ENCODE results near the gene IGF1R.
A peak's percentile ranks its signal among the peaks of the same experiment; 100 is the strongest.

IGF1R gene

GRCh38 chr15:98889930-98890695, 241.8 kb downstream of the IGF1R start:
- no peak for DNase-seq (ENCODE audit: low spot score)

- DNase-seq (ENCODE audit: low spot score) = no peak
These were observed 243.0 kb downstream of the IGF1R start for GRCh38 chr15:98891301-98891700.

- DNase-seq (ENCODE audit: low spot score) = no peak
These were observed 245.1 kb downstream of the IGF1R start for GRCh38 chr15:98893401-98893800.

GRCh38 chr15:98894312-98894711, 246.0 kb downstream of the IGF1R start:
- no peak for DNase-seq (ENCODE audit: low spot score)

- DNase-seq (ENCODE audit: low spot score) = no peak
These were observed 247.8 kb downstream of the IGF1R start for GRCh38 chr15:98896002-98896721.

- DNase-seq (ENCODE audit: low spot score) = no peak
These were observed 248.7 kb downstream of the IGF1R start for GRCh38 chr15:98896802-98897732.

- no peak for DNase-seq (ENCODE audit: low spot score)
These were observed 249.8 kb downstream of the IGF1R start for GRCh38 chr15:98898122-98898521.

GRCh38 chr15:98899272-98900021, 251.1 kb downstream of the IGF1R start:
- no peak for DNase-seq (ENCODE audit: low spot score)

GRCh38 chr15:98900356-98900755, 252.0 kb downstream of the IGF1R start:
- DNase-seq (ENCODE audit: low spot score) = no peak

GRCh38 chr15:98901434-98902072, 253.2 kb downstream of the IGF1R start:
- no peak for DNase-seq (ENCODE audit: low spot score)

- DNase-seq (ENCODE audit: low spot score) = no peak
These were observed 254.6 kb downstream of the IGF1R start for GRCh38 chr15:98902931-98903330.

- DNase-seq (ENCODE audit: low spot score) = no peak
These were observed 255.2 kb downstream of the IGF1R start for GRCh38 chr15:98903377-98904018.

- peak; percentile 67 for DNase-seq (ENCODE audit: low spot score)
These were observed 256.2 kb downstream of the IGF1R start for GRCh38 chr15:98904544-98904943.

- DNase-seq (ENCODE audit: low spot score) = no peak
These were observed 257.8 kb downstream of the IGF1R start for GRCh38 chr15:98905963-98906711.

GRCh38 chr15:98906712-98907083, 258.4 kb downstream of the IGF1R start:
- no peak for DNase-seq (ENCODE audit: low spot score)

GRCh38 chr15:98907927-98908471, 259.7 kb downstream of the IGF1R start:
- no peak for DNase-seq (ENCODE audit: low spot score)

GRCh38 chr15:98909968-98910885, 261.9 kb downstream of the IGF1R start:
- DNase-seq (ENCODE audit: low spot score) = no peak

- no peak for DNase-seq (ENCODE audit: low spot score)
These were observed 266.3 kb downstream of the IGF1R start for GRCh38 chr15:98914626-98915025.

GRCh38 chr15:98916826-98917225, 268.5 kb downstream of the IGF1R start:
- DNase-seq (ENCODE audit: low spot score) = no peak

All from iPS-NIHi11 (cell line).